Heart right ventricle (tissue), 16 donors: ENCODE results near the gene INSM1. TPM values are rescaled to one million over a fixed set of nuclear protein-coding genes. Genes with fewer than 3 reads are reported as not detected.
A peak's percentile ranks its signal among the peaks of the same experiment; 100 is the strongest.

ENCODE experiments used
- ATAC-seq, 8 donors: fragments of 200-7000 bp; cut with Tn5 transposase; one replicate each; pipeline ENCODE4 v1.9.1; 2020; ENCODE audit warnings: mild to moderate bottlenecking in 8 of 8, moderate library complexity in 8 of 8, moderate number of reproducible peaks in 1 of 8
- DNase-seq, 2 donors: peaks; one replicate each; pipeline ENCODE4 v3.0.0-alpha.2; 2020
- H3K27ac ChIP-seq, 10 donors: fragments of 200-600 bp; sonication (generic) in 2 of 10; one replicate each; pipeline versions ENCODE4 v1.5.0 to v1.8.0; 2020 to 2022; ENCODE audit warnings: mild to moderate bottlenecking in 3 of 10
- H3K27me3 ChIP-seq, 7 donors: fragments of 200-600 bp; one replicate each; pipeline ENCODE4 v1.8.0; 2021 to 2022; ENCODE audit warnings: mild to moderate bottlenecking in 2 of 7
- H3K36me3 ChIP-seq, 9 donors: fragments of 200-600 bp; sonication (generic) in 1 of 9; one replicate each; pipeline versions ENCODE4 v1.5.0 to v1.8.0; 2020 to 2022; ENCODE audit warnings: mild to moderate bottlenecking in 2 of 9
- H3K4me1 ChIP-seq, 9 donors: fragments of 200-600 bp; sonication (generic) in 1 of 9; one replicate each; pipeline versions ENCODE4 v1.5.0 to v1.8.0; 2020 to 2022; ENCODE audit warnings: mild to moderate bottlenecking in 4 of 9
- H3K4me3 ChIP-seq, 10 donors: fragments of 200-600 bp; sonication (generic) in 2 of 10; one replicate each; pipeline versions ENCODE4 v1.5.0 to v1.8.0; 2020 to 2022; ENCODE audit warnings: mild to moderate bottlenecking in 7 of 10, moderate library complexity in 2 of 10
- H3K9me3 ChIP-seq, 11 donors: fragments of 200-600 bp in 10 of 11; sonication (generic) in 2 of 11; one replicate each; pipeline versions ENCODE4 v1.5.0 to v1.8.0; 2013 to 2022; ENCODE audit warnings: mild to moderate bottlenecking in 2 of 11, control low read depth in 1 of 11, moderate library complexity in 1 of 11
- CTCF ChIP-seq, 9 donors: fragments of 200-600 bp; sonication (generic) in 2 of 9; IDR thresholded peaks; one replicate each; pipeline versions ENCODE4 v1.5.0 to v1.8.0; 2021 to 2022; ENCODE audit warnings: antibody characterized with exemption in 9 of 9, mild to moderate bottlenecking in 5 of 9, moderate library complexity in 1 of 9
- WGBS, 2 donors: extraction: QIAGEN DNeasy Blood & Tissue Kit; methylation state at CpG; one replicate each; pipeline ENCODE4 v1.1.7; 2013; ENCODE audit warnings: inconsistent platforms in 1 of 2; 5-methylcytosine and 5-hydroxymethylcytosine counted together
- intact Hi-C, 10 donors: fragments of 100-400 bp; cut with DNase I; formaldehyde crosslinking; loops; one replicate each; pipeline versions ENCODE4 v1.11.1 to v1.14.2; 2022
- polyA plus RNA-seq, 2 donors: library from polyadenylated mRNA; stranded (reverse); fragments of 200-250 nt; gene quantifications; one replicate each; pipeline ENCODE4 v1.2.3, GENCODE V29; 2013
- total RNA-seq, 10 donors: library from RNA; stranded (reverse); fragmentation: NEBNext Ultra II Directional in 3 of 10; extraction: Animal tissue kit (Norgen Biotek cat#: 25700) in 3 of 10; gene quantifications; one replicate each; pipeline versions ENCODE4 v1.2.1 to v1.2.4, GENCODE V29; 2021 to 2023
- donor health status: Arrhythmogenic right ventricular cardiomyopathy.
- donor health status: ischemic (EF 13 %, LVEDD 7.1; RV severe dilation, severe dysfunction).
- donor health status: healthy with polysubstance abuse.
- donor health status: DM: no; HTN: yes; CAD: no.
- donor health status: DM: no; HTN: no; CAD: no.
- donor health status: ischemic (EF 25% LVEDD 6.9; RV normal size, moderate dysfunction).
- donor health status: ischemic (EF 25% LVEDD 5.7; RV mildly dilated, moderate dysfunction).
- donor health status: healthy.
- donor health status: DM: yes; HTN: yes; CAD: no.
- donor health status: Ischemic cardiomyopathy.
- donor health status: ischemic (EF 35%, LVEDD 5.7; RV mildly dilated, moderate dysfunction).
- donor health status: nonischemic (EF 11% LVEDD 7.7; RV severe dilation, severe dysfunction).
- donor health status: DM: yes; HTN: yes; CAD: no.
- donor health status: PGD.
- donor health status: ischemic (EF 29% LVEDD 5.4; RV normal size, mild dysfunction).
- donor health status: nonischemic (EF 23%, LVEDD 6.1; RV moderate dilation, normal function).

Gene INSM1
- total and polyA plus RNA-seq, 12 donors, result 0.01 to 0.09 (median 0.07) TPM; not detected in 9

GRCh38 chr20:20391766-20392165, 23.9 kb downstream of the INSM1 start:
- DNase-seq (no peak), ATAC-seq (no peak)
- no peak for TF ChIP-seq CTCF (IDR thresholded peaks at IDR 0.05)
- Histone ChIP-seq H3K4me3 (no peak overlapping the region), H3K27ac (no peak overlapping the region), H3K36me3 (peaks cover 0 to 61% (median 4%) of the 10 kb centered on the region in 9 donors), H3K9me3 (no peaks in the 10 kb centered on the region), H3K27me3 (no peaks in the 10 kb centered on the region), H3K4me1 (peaks cover 0 to 13% (median 0%) of the 10 kb centered on the region in 9 donors)
- 93 to 95% methylated on average over 13 of the region's 13 CpGs for WGBS, 2 donors
- intact Hi-C loops, result no loop called here

GRCh38 chr20:20393207-20394120, 25.6 kb downstream of the INSM1 start:
- 65 to 71% methylated on average over 20 of the region's 20 CpGs for WGBS, 2 donors
- no peak overlapping the region for H3K27ac ChIP-seq

GRCh38 chr20:20395087-20395486, 27.2 kb downstream of the INSM1 start:
- intact Hi-C loops, result no loop called here
- WGBS, 2 donors, result 92 to 98% methylated on average over 12 of the region's 12 CpGs
- ATAC-seq (no peak), DNase-seq (no peak)
- Histone ChIP-seq H3K27ac (no peak overlapping the region), H3K27me3 (no peaks in the 10 kb centered on the region), H3K36me3 (peaks cover 0 to 62% (median 4%) of the 10 kb centered on the region in 9 donors), H3K9me3 (no peaks in the 10 kb centered on the region), H3K4me3 (no peak overlapping the region), H3K4me1 (peaks cover 0 to 13% (median 0%) of the 10 kb centered on the region in 9 donors)
- no peak for TF ChIP-seq CTCF (IDR thresholded peaks at IDR 0.05)

More at GRCh38 chr20:20393207-20394120, 25.6 kb downstream of the INSM1 start:
- no peak for DNase-seq
- Histone ChIP-seq H3K9me3 (no peaks in the 10 kb centered on the region), H3K4me3 (no peak overlapping the region), H3K4me1 (peaks cover 0 to 13% (median 0%) of the 10 kb centered on the region in 9 donors), H3K27me3 (no peaks in the 10 kb centered on the region), H3K36me3 (peaks cover 0 to 61% (median 4%) of the 10 kb centered on the region in 9 donors)
- ATAC-seq, result no peak
- intact Hi-C loops, result no loop called here
- no peak for TF ChIP-seq CTCF (IDR thresholded peaks at IDR 0.05)

- ATAC-seq (peak in 1 of 8 donors; percentile 54), DNase-seq (no peak)
- intact Hi-C loops, result no loop called here
- no peak overlapping the region for H3K27ac ChIP-seq
- no peak overlapping the region for H3K4me3 ChIP-seq
- H3K4me1 ChIP-seq, result peaks cover 0 to 13% (median 0%) of the 10 kb centered on the region in 9 donors
- H3K27me3 ChIP-seq, result no peaks in the 10 kb centered on the region
- H3K36me3 ChIP-seq, result peaks cover 0 to 57% (median 4%) of the 10 kb centered on the region in 9 donors
- no peak for TF ChIP-seq CTCF (IDR thresholded peaks at IDR 0.05)
- 95 to 96% methylated on average over 29 of the region's 29 CpGs for WGBS, 2 donors
- no peaks in the 10 kb centered on the region for H3K9me3 ChIP-seq
Measured at GRCh38 chr20:20395903-20396568, 28.1 kb downstream of the INSM1 start.
